HUES64 (cell line): ENCODE measurements around the gene ZHX3.

Experiments used
- H3K27ac ChIP-seq: 2 replicates; pipeline ENCODE4 v1.7.0; 2013; ENCODE audit warnings: low read depth, low read length, inconsistent platforms
- H3K27me3 ChIP-seq: 2 replicates; pipeline ENCODE4 v1.6.1; 2013; ENCODE audit warnings: mild to moderate bottlenecking, low read length; ENCODE audit not compliant: insufficient read depth
- H3K36me3 ChIP-seq: 2 replicates; pipeline ENCODE4 v1.6.1; 2013; ENCODE audit warnings: mild to moderate bottlenecking, low read length; ENCODE audit not compliant: insufficient read depth
- H3K4me1 ChIP-seq: 2 replicates; pipeline ENCODE4 v1.6.1; 2013; ENCODE audit warnings: mild to moderate bottlenecking, low read length, moderate library complexity; ENCODE audit not compliant: insufficient read depth
- H3K4me3 ChIP-seq: 2 replicates; pipeline ENCODE4 v1.5.1; 2013; ENCODE audit warnings: mild to moderate bottlenecking, low read length, moderate library complexity
- H3K9ac ChIP-seq: 2 replicates; pipeline ENCODE4 v1.6.1; 2013; ENCODE audit warnings: mild to moderate bottlenecking, low read depth, low read length
- H3K9me3 ChIP-seq: 2 replicates; pipeline ENCODE4 v1.6.1; 2013; ENCODE audit warnings: low read depth, low read length; ENCODE audit not compliant: insufficient read depth
- WGBS: fragments of 150-250, 120-280 bp; methylation state at CpG from one replicate; pipeline ENCODE4 v1.1.7; 2013; ENCODE audit warnings: missing lambda C conversion rate; 5-methylcytosine and 5-hydroxymethylcytosine counted together

The ZHX3 gene

DNA sequence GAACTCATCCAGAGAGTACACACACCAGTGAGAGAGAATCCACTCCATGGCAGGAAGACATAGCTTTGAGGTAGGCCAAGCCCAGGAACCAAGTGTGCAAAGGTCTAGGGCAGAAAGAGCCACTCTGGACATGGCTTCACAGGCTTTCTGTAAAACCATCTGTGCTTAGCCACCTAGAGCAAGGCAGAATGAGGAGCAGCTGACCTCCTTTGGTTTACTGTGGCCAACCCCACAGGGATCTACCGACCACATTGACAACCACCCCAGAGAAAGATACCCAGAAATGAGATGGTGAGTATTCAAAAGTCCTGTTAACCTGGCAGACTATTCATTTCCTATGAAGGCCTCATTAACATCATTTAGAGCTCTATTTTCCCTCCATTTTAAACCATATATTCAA lies 10.5 kb downstream of the ZHX3 start:
- H3K9me3 ChIP-seq: no peaks in the 10 kb centered on the region
- H3K4me3 ChIP-seq: no peak overlapping the region
- WGBS: 100% methylated on average over 1 of the region's 1 CpG
- no peaks in the 10 kb centered on the region for H3K36me3 ChIP-seq
- H3K27me3 ChIP-seq: no peaks in the 10 kb centered on the region
- no peak overlapping the region for H3K9ac ChIP-seq
- no peak overlapping the region for H3K27ac ChIP-seq
- peaks cover 9% of the 10 kb centered on the region for H3K4me1 ChIP-seq

DNA sequence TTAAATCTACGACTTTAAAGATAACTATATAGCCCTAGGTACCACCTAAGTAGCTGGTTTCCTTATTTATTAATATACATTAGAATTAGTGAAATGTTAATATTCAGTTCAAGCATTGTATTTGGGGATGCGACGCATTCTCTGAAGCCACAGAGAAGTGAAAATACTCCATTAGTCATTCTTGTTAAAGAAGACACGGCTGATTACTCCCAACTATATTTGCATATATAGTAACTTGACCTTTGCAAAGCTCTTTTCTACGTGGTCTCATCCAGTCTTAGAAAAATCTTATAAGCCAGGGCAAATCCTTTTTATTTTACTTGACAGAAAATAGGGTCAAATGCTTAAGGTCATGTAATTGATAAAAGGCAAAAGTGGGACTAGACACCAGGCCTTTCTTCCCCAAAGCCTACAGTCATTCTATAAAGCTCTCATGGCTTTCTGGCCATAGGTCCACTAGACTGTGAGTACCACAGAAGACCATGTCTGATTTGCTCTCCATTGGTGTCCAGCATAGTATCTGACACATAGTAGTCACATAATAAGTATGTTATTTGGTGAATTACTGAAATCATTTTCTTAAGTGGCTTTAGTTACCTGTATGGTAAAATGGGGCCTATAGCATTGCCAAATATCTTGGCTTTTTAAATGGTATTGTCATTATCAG lies 11.3 kb downstream of the ZHX3 start:
- 93% methylated on average over 4 of the region's 5 CpGs for WGBS
- Histone ChIP-seq H3K9me3 (no peaks in the 10 kb centered on the region), H3K4me3 (no peak overlapping the region), H3K36me3 (no peaks in the 10 kb centered on the region), H3K4me1 (peaks cover 9% of the 10 kb centered on the region), H3K27ac (no peak overlapping the region), H3K9ac (no peak overlapping the region), H3K27me3 (no peaks in the 10 kb centered on the region)

DNA sequence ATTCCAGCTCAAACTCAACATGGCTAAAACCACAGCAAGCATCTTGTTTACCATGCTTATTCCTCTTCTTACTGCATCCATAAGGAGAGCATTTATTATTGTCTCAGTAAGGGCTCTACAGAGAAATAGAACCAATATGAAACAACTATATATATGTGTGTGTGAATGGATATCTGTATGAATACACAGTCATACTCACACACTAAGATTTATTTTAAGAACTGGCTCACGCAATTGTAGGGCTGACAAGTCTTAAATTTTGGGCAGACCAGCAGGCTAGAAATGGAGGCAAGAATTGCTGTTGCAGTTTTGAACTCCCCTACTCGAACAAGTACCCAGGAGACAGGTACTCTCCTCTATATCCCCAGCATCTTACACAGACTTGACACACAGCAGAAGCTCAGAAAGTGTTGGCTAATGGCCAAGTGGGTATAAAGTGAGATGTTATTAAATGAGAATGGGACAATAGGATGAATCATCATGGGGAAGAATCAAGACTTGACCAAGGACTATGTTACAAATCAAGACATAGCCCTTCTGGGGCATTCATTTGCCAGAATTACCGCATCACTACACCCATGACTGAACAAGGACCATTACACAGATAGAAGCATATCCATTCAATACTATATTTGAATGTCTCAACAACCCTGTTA lies 13.0 kb downstream of the ZHX3 start:
- Histone ChIP-seq H3K9me3 (no peaks in the 10 kb centered on the region), H3K27ac (no peak overlapping the region)

DNA sequence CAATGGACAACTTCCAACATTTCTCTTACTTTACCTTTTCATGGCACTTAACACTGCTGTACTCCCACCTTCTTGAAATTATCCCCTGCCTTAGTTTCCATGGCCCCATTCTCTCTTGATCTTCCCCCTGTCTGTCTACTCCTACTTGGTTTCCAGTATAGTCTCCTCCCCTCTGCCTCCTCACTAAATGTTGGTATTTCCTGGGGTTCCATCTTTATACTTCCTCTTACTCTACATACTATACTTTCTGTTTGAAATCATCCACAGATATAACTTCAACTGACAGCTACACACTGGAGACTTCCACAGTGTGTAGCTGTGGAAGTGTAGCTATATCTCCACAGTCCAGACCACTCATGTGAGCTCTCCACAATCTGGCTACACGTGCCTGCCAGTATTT lies 13.5 kb downstream of the ZHX3 start:
- no peak overlapping the region for H3K4me3 ChIP-seq
- no peaks in the 10 kb centered on the region for H3K9me3 ChIP-seq
- 84% methylated on average over 1 of the region's 1 CpG for WGBS
- no peaks in the 10 kb centered on the region for H3K27me3 ChIP-seq
- no peak overlapping the region for H3K9ac ChIP-seq
- H3K27ac ChIP-seq: no peak overlapping the region
- no peaks in the 10 kb centered on the region for H3K36me3 ChIP-seq
- peaks cover 9% of the 10 kb centered on the region for H3K4me1 ChIP-seq

More for the DNA sequence above, 13.0 kb downstream of the ZHX3 start:
- Histone ChIP-seq H3K36me3 (no peaks in the 10 kb centered on the region), H3K27me3 (no peaks in the 10 kb centered on the region), H3K4me1 (peaks cover 9% of the 10 kb centered on the region), H3K4me3 (no peak overlapping the region), H3K9ac (no peak overlapping the region)
- 94% methylated on average over 3 of the region's 3 CpGs for WGBS

DNA sequence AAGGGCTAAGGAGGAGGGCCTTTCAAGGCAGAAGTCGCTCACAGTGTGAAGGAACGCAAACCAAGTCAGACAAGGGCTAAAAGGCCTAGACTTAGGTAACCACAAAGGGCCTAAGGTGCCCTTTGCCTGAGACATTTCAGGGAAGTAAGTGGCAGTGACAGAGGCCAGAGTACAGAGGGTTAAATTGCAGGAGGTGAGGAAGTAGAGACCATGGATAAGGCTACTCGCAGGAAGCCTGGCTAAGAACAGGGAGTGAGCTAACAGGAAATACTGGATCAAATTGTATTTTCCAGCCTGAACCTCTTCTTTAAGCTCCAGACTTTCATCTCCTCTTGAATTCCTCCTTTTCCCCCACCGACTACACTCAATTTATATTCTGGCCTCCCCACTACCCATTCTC lies 16.6 kb downstream of the ZHX3 start:
- Histone ChIP-seq H3K4me3 (no peak overlapping the region), H3K27me3 (no peaks in the 10 kb centered on the region), H3K36me3 (no peaks in the 10 kb centered on the region), H3K9ac (no peak overlapping the region), H3K9me3 (no peaks in the 10 kb centered on the region), H3K4me1 (peaks cover 8% of the 10 kb centered on the region), H3K27ac (no peak overlapping the region)
- 79% methylated on average over 4 of the region's 4 CpGs for WGBS

DNA sequence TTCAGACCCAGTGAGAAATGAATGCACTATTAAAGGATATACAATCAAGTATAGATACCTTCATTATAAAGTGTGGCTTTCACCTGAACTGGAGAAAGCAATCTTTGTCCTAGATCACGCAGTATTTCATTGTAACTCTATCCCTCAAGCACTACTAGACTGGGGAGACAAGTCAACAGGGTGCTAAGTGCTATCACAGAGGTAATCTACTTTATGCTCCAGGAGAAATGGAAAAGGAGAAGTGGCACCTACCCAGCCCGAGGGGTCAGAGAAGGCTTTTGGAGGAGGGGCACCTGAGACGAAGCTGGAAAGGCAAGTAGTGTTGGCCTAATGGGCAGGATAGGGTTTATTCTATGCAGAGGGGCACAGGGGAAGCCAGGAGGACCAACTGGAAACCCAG lies 17.1 kb downstream of the ZHX3 start:
- Histone ChIP-seq H3K9me3 (no peaks in the 10 kb centered on the region), H3K9ac (no peak overlapping the region), H3K27me3 (no peaks in the 10 kb centered on the region), H3K4me3 (no peak overlapping the region), H3K36me3 (no peaks in the 10 kb centered on the region), H3K27ac (no peak overlapping the region), H3K4me1 (peaks cover 8% of the 10 kb centered on the region)
- 84% methylated on average over 3 of the region's 3 CpGs for WGBS

DNA sequence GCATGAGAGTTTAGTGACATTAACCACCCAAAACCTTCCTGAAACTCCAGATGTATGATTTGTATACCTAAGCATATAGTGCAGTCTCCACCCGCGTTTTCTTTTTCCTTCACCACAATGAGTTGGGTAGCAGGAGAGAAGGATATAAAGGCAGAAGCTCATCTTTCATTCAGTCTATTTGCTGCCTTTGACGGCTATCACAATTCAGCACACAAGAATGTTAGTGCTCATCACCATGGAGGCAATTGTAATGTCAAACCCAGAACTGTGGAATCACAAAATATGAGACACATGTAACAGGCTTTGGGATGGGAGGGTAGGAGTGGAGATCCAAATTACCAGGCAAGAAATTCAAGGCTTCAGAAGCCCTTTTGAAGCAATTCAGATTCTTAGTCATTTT lies 17.6 kb downstream of the ZHX3 start:
- Histone ChIP-seq H3K4me3 (no peak overlapping the region), H3K27me3 (no peaks in the 10 kb centered on the region), H3K27ac (no peak overlapping the region), H3K36me3 (no peaks in the 10 kb centered on the region), H3K9ac (no peak overlapping the region), H3K4me1 (peaks cover 8% of the 10 kb centered on the region), H3K9me3 (no peaks in the 10 kb centered on the region)
- WGBS: 89% methylated on average over 1 of the region's 3 CpGs

DNA sequence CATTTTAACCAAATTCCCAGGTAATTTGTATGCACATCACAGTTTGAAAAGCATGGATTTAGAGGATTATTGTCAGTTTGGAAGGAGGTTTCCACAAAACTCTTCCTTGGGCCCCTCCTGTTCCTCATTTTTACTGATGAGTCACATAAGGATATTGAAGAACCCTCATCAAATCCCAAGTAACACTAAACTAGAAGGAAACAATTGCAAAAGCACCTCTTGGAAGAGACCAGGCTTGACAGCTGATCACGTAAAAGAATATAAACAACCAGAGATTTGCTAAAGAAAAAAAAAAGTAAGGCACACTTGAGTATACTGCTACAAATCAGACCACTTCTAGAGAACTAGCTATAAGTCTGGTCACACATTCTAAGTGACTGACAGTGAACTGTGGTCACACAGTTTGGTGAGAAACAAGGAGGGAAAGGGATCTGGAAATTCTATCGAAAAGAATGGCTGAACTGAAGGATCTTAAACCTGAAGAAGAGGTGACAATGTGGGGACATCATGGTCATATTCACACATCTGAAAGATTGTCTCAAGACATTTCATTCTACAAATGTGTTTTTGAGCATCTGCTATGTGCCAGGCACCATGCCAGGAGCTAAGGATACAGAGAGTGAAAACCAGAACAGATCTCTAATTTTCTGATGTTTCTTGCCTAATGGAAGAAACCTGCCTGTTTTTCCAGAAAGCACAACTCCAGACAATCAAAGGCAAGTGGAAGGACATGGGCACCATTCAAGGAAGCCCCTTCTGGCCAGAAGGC lies 24.1 kb downstream of the ZHX3 start:
- peaks cover 10% of the 10 kb centered on the region for H3K4me1 ChIP-seq
- 91% methylated on average over 2 of the region's 2 CpGs for WGBS
- H3K9ac ChIP-seq: no peak overlapping the region
- H3K36me3 ChIP-seq: no peaks in the 10 kb centered on the region
- H3K9me3 ChIP-seq: no peaks in the 10 kb centered on the region
- no peaks in the 10 kb centered on the region for H3K27me3 ChIP-seq
- no peak overlapping the region for H3K4me3 ChIP-seq
- no peak overlapping the region for H3K27ac ChIP-seq

DNA sequence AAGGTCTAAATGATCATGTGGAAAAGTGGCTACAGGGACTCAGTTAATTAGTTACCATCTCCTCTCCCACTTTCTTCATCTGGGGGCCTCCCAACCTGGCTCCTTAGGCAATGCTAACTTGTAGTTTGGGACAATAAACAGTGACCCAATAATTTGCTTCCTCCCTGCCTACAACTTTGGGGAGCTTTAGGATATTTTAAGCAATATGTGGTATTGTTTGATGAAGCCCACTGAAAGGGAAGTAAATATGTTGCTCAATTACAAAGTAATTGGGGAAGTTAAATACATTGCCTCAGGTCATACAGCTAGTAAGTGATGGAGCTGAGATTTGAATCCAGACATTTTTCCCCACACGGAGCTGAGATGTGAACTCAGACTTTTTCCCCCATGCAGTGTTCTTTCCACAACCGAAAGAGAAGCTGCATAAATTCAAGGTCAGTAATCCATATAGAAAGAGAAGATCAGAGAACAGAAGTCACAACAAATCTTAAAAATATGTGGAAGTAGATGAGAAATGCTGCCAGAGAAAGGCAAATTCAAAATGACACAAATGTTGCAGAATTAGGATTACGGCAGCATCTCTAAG lies 26.6 kb downstream of the ZHX3 start:
- Histone ChIP-seq H3K9me3 (peaks cover 8% of the 10 kb centered on the region), H3K4me1 (peaks cover 5% of the 10 kb centered on the region; the same call in 1 of the 2 replicates), H3K36me3 (no peaks in the 10 kb centered on the region), H3K4me3 (no peak overlapping the region), H3K9ac (no peak overlapping the region), H3K27ac (no peak overlapping the region), H3K27me3 (no peaks in the 10 kb centered on the region)
- WGBS: 91% methylated on average over 1 of the region's 3 CpGs

DNA sequence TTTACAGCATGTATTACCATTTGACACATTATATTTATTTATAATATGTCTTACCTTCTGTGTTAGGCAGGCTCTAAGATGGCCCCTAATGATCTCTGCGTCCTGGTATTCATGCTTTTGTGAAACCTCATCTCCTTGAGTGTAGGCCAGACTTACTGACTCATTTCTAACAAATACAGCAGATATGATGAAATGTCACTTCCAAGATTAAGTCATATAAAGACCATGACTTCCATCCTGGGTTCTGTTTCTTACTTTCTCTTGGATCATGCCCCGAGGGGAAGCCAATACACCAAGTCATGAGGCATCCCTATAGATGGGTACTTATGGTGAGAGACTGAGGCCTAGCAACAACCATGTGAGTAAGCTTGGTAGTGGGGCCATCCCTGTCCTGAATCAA lies 30.2 kb downstream of the ZHX3 start:
- H3K4me1 ChIP-seq: no peaks in the 10 kb centered on the region; the same call in 1 of the 2 replicates
- no peak overlapping the region for H3K27ac ChIP-seq
- no peak overlapping the region for H3K9ac ChIP-seq
- peaks cover 8% of the 10 kb centered on the region for H3K9me3 ChIP-seq
- no peak overlapping the region for H3K4me3 ChIP-seq
- 88% methylated on average over 2 of the region's 2 CpGs for WGBS
- H3K27me3 ChIP-seq: no peaks in the 10 kb centered on the region
- H3K36me3 ChIP-seq: no peaks in the 10 kb centered on the region

DNA sequence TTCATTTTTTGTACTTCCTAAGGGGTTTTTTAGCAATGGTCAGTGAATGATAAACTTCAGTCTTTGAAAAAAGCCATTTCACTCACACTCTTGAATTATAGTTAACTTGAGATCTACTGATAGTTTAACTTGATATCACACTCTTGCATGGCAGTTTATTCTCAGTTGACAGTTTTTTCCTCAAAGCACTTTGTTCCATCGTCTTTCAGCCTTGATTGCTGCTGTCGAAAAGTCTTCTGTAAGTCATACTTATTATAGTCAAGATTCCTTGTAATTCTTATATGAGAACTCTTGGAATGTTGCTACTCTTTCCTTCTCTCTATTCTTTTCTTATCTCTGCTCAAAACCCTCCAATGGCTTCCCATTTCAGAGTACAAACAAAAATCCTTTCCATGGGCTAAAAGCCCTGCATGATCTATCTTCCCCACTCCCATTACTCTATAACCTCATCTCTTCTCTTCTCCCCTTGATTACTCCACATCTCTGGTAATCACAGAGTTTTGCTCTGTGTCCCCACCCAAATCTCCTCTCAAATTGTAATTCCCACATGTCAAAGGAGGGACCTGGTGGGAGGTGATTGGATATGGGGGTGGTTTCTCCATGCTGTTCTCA lies 31.2 kb downstream of the ZHX3 start:
- Histone ChIP-seq H3K36me3 (no peaks in the 10 kb centered on the region), H3K27ac (no peak overlapping the region), H3K27me3 (no peaks in the 10 kb centered on the region), H3K9me3 (peaks cover 8% of the 10 kb centered on the region), H3K4me1 (no peaks in the 10 kb centered on the region), H3K9ac (no peak overlapping the region), H3K4me3 (no peak overlapping the region)
- WGBS: 94% methylated on average over 2 of the region's 2 CpGs
